HL-60 (cell line): ENCODE measurements around the gene IGLON5.

Experiments
- DNase-seq, 2 experiments: peaks; one replicate each; pipeline ENCODE4 v3.0.0-alpha.2; 2010 to 2020; ENCODE audit warnings: low read depth in 1 of 2, low spot score in 1 of 2
- H3K27ac ChIP-seq: fragments of 250-450 bp; sonication (Bioruptor Pico); replicated peaks from 2 replicates; pipeline ENCODE4 v1.5.1; 2020; ENCODE audit warnings: mild to moderate bottlenecking, moderate library complexity
- H3K27me3 ChIP-seq: fragments of 250-450 bp; sonication (Bioruptor Pico); 2 replicates; pipeline ENCODE4 v1.5.1; 2021; ENCODE audit warnings: mild to moderate bottlenecking, moderate library complexity; ENCODE audit not compliant: insufficient read depth, poor library complexity, severe bottlenecking
- H3K4me3 ChIP-seq: replicated peaks from 2 replicates; pipeline ENCODE4 v1.5.1; 2011; ENCODE audit warnings: mild to moderate bottlenecking, control low read depth, low read length; ENCODE audit not compliant: insufficient read depth
- GABPA ChIP-seq: IDR thresholded peaks from 2 replicates; pipeline ENCODE4 v1.6.1; 2012; ENCODE audit warnings: low read depth
- POLR2AphosphoS5 ChIP-seq: IDR thresholded peaks from 2 replicates; pipeline ENCODE4 v1.6.1; 2012; ENCODE audit warnings: low read depth
- SPI1 ChIP-seq: IDR thresholded peaks from 2 replicates; pipeline ENCODE4 v1.6.1; 2012; ENCODE audit warnings: low read depth, mild to moderate bottlenecking, borderline replicate concordance
- TF ChIP-seq, protein P1 (sequence below): IDR thresholded peaks from 2 replicates; pipeline ENCODE4 v1.6.1; 2012; ENCODE audit warnings: low read depth; ENCODE audit not compliant: insufficient replicate concordance
- TF ChIP-seq, protein P2 (sequence below): IDR thresholded peaks from one replicate; pipeline ENCODE4 v1.5.1; 2011; ENCODE audit warnings: low read length, control low read depth, inconsistent platforms; ENCODE audit not compliant: insufficient read depth

Gene IGLON5

DNA sequence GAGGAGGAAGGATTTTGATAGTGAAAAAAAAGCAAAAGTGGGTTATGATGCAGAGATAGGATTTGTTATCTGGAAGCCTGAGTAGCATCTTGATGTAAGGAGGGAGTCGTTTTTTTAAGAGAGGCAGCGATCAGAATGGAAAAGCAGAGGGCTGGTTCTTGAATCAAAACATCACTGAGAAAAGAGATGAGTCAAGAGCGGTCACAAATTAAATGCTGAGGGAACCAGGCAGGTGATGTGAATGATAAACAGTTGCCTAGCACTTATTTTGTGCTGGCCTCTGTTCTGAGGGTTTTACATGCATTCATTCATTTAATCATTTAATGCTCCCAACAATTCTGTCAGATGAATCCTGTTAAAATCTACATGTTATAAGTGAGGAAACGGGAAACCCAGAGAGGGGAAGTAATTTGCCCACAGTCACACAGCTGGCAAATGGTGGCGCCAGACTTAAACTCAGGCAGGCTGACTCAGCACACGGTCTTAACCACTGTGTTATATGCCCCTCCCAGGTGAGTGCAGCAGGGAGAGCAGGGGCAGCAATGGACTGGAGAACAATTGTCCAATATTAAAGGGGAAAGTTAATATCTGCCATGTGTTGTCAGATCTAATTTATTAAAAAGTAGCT is 39.1 kb upstream of the IGLON5 start:
- TF ChIP-seq SPI1: peak; percentile 32; the same call in 1 of the 2 replicates
- TF ChIP-seq, protein P1, sequence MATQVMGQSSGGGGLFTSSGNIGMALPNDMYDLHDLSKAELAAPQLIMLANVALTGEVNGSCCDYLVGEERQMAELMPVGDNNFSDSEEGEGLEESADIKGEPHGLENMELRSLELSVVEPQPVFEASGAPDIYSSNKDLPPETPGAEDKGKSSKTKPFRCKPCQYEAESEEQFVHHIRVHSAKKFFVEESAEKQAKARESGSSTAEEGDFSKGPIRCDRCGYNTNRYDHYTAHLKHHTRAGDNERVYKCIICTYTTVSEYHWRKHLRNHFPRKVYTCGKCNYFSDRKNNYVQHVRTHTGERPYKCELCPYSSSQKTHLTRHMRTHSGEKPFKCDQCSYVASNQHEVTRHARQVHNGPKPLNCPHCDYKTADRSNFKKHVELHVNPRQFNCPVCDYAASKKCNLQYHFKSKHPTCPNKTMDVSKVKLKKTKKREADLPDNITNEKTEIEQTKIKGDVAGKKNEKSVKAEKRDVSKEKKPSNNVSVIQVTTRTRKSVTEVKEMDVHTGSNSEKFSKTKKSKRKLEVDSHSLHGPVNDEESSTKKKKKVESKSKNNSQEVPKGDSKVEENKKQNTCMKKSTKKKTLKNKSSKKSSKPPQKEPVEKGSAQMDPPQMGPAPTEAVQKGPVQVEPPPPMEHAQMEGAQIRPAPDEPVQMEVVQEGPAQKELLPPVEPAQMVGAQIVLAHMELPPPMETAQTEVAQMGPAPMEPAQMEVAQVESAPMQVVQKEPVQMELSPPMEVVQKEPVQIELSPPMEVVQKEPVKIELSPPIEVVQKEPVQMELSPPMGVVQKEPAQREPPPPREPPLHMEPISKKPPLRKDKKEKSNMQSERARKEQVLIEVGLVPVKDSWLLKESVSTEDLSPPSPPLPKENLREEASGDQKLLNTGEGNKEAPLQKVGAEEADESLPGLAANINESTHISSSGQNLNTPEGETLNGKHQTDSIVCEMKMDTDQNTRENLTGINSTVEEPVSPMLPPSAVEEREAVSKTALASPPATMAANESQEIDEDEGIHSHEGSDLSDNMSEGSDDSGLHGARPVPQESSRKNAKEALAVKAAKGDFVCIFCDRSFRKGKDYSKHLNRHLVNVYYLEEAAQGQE: no peak
- no peak for TF ChIP-seq POLR2AphosphoS5
- peak in 1 of 2 experiments; percentile 45 for DNase-seq
- H3K27ac ChIP-seq: no peak overlapping the region; the same call in 1 of the 2 replicates
- no peaks in the 10 kb centered on the region for H3K27me3 ChIP-seq
- no peak overlapping the region for H3K4me3 ChIP-seq

DNA sequence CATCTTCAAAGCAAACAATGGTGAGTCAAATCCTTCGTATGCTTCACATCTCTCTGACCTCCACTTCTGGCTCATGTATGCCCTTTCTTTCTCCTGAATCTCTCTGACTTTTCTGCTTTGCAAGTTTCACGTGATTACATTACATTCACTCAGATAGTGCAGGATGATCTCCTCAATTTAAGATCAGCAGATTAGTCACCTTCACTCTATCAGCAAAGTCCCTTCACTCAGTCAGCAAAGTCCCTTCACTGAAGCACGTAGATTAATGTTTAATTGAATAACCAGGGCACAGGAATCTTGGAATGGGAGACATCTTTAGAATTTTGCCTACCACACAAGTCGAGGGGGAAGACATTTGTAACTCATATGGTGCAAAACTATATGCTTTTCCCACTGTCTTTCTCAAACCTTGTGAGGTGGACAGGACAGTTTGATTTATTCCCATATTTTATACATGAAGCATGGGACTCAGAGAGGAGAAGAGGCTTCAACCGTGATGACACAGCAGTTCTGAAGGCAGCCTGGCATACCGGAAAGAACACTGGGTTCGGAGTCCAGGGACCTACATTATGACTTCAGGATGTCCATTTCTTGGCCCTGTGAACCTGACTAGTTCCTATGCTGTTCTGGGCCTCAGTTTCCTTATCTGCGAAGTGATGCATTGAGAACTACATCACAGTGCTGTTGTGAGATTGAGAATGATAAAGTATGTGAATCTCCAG is 37.2 kb upstream of the IGLON5 start:
- Histone ChIP-seq H3K27me3 (no peaks in the 10 kb centered on the region), H3K4me3 (no peak overlapping the region), H3K27ac (no peak overlapping the region)
- DNase-seq: no peak
- TF ChIP-seq GABPA (no peak), POLR2AphosphoS5 (no peak), SPI1 (no peak)
- TF ChIP-seq, protein P2, sequence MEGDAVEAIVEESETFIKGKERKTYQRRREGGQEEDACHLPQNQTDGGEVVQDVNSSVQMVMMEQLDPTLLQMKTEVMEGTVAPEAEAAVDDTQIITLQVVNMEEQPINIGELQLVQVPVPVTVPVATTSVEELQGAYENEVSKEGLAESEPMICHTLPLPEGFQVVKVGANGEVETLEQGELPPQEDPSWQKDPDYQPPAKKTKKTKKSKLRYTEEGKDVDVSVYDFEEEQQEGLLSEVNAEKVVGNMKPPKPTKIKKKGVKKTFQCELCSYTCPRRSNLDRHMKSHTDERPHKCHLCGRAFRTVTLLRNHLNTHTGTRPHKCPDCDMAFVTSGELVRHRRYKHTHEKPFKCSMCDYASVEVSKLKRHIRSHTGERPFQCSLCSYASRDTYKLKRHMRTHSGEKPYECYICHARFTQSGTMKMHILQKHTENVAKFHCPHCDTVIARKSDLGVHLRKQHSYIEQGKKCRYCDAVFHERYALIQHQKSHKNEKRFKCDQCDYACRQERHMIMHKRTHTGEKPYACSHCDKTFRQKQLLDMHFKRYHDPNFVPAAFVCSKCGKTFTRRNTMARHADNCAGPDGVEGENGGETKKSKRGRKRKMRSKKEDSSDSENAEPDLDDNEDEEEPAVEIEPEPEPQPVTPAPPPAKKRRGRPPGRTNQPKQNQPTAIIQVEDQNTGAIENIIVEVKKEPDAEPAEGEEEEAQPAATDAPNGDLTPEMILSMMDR: no peak
- TF ChIP-seq, protein P1: no peak

DNA sequence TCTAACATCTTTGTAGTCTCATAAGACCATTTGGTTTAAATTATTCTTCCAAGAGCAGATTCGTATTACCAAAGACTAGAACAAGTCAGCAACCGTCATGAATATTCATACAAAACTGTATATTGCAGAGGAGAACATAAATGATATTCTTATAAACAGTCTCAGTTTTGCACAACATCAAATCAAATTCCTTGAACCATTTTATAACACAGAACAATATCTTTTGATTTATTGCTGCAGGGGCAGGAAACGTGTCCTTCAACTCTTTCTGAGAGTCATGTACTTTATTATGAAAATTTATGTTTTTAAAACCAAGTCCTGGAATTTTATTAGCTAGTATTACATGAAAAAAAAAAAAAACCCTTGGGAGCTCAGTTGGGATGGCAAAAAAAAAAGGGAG is 34.3 kb upstream of the IGLON5 start:
- TF ChIP-seq, protein P2: no peak
- TF ChIP-seq POLR2AphosphoS5 (no peak), GABPA (no peak), SPI1 (no peak)
- TF ChIP-seq, protein P1: no peak
- DNase-seq: no peak
- no peak overlapping the region for H3K27ac ChIP-seq

More for the DNA sequence above, 34.3 kb upstream of the IGLON5 start:
- H3K27me3 ChIP-seq: no peaks in the 10 kb centered on the region
- H3K4me3 ChIP-seq: no peak overlapping the region
